GM13976 (cell line): ENCODE measurements around the gene NPFF.
"Not testable (repeated sequence)": the region's sequence is repeated elsewhere in the genome, so short reads cannot be mapped to it uniquely, and the experiment has no call there.

Experiments used
- DNase-seq: peaks from one replicate; pipeline ENCODE4 v3.0.0; 2012; ENCODE audit warnings: low spot score
- CTCF ChIP-seq: IDR thresholded peaks from 2 replicates; pipeline ENCODE4 v1.5.1; 2012; ENCODE audit warnings: borderline replicate concordance, mild to moderate bottlenecking; ENCODE audit not compliant: insufficient read depth; ENCODE audit errors: extremely low read depth, missing control alignments, control extremely low read depth
- in situ Hi-C: fragments of 300-500 bp; cut with MboI; formaldehyde crosslinking; loops from one replicate; pipeline ENCODE4 v1.12.0; 2022; ENCODE audit warnings: low sequenced_read_pairs, mixed read lengths, inconsistent platforms; ENCODE audit not compliant: unreplicated experiment

NPFF gene

GRCh38 chr12:53482626-53483168 lies 24.6 kb downstream of the NPFF start:
- TF ChIP-seq CTCF, result no peak
- DNase-seq, result no peak
- in situ Hi-C loops, result no loop called here

- in situ Hi-C loops, result no loop called here
- no peak for DNase-seq
- TF ChIP-seq CTCF, result no peak
Observed at GRCh38 chr12:53481939-53482586, 25.2 kb downstream of the NPFF start.

- in situ Hi-C loops, DNase-seq: not testable (repeated sequence)
Observed at GRCh38 chr12:53481458-53481857, 25.8 kb downstream of the NPFF start.

- in situ Hi-C loops, result no loop called here
- DNase-seq, result no peak
- TF ChIP-seq CTCF, result no peak
Observed at GRCh38 chr12:53480491-53481442, 26.5 kb downstream of the NPFF start.

GRCh38 chr12:53479331-53479730 lies 28.0 kb downstream of the NPFF start:
- TF ChIP-seq CTCF, result no peak
- DNase-seq, result no peak
- in situ Hi-C loops, result no loop called here

GRCh38 chr12:53478865-53479264 lies 28.4 kb downstream of the NPFF start:
- DNase-seq, result no peak
- in situ Hi-C loops, result no loop called here
- TF ChIP-seq CTCF, result no peak

GRCh38 chr12:53476769-53477209 lies 30.5 kb downstream of the NPFF start:
- in situ Hi-C loops, result no loop called here
- no peak for TF ChIP-seq CTCF
- DNase-seq, result no peak
